OCI-LY3 (cell line): ENCODE results near the gene COL1A1.

Experiments used
- EZH2phosphoT487 ChIP-seq: fragments of 200-600 bp; shearing (Covaris generic); IDR thresholded peaks from 2 replicates; pipeline ENCODE4 v1.6.1; 2018; ENCODE audit warnings: antibody characterized with exemption, mixed run types, low read depth
- TF ChIP-seq, protein P1 (sequence below): fragments of 200-600, 300-600 bp; sonication (generic); IDR thresholded peaks from 2 replicates; pipeline ENCODE4 v1.5.1; 2014; ENCODE audit warnings: antibody characterized with exemption, low read length, low read depth

DNA sequence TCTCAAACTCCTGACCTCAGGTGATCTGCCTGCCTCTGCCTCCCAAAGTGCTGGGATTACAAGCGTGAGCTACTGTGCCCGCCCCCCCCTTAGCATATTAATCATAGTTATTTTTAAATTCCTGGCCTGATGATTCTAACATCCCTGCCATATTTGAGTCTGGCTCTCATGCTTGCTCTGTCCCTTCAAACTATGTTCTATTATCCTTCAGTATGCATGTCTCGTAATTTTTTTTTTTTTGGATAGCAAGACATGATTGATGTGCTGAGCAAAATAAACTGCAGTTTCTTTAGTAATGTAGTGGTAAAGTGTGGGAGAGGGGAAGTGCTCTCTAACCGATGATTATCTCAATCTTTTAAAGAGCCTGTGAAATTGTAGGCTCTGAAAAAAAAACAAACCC is 38.5 kb upstream of the COL1A1 start:
- TF ChIP-seq, protein P1, sequence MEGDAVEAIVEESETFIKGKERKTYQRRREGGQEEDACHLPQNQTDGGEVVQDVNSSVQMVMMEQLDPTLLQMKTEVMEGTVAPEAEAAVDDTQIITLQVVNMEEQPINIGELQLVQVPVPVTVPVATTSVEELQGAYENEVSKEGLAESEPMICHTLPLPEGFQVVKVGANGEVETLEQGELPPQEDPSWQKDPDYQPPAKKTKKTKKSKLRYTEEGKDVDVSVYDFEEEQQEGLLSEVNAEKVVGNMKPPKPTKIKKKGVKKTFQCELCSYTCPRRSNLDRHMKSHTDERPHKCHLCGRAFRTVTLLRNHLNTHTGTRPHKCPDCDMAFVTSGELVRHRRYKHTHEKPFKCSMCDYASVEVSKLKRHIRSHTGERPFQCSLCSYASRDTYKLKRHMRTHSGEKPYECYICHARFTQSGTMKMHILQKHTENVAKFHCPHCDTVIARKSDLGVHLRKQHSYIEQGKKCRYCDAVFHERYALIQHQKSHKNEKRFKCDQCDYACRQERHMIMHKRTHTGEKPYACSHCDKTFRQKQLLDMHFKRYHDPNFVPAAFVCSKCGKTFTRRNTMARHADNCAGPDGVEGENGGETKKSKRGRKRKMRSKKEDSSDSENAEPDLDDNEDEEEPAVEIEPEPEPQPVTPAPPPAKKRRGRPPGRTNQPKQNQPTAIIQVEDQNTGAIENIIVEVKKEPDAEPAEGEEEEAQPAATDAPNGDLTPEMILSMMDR, result no peak
- no peak for TF ChIP-seq EZH2phosphoT487
